OCI-M2 (cell line): Measurements from ENCODE around the gene RPRD1A.
"Not testable (repeated sequence)": the region's sequence is repeated elsewhere in the genome, so short reads cannot be mapped to it uniquely, and the experiment has no call there.

Experiments
- DNase-seq: peaks from one replicate; lab custom pipeline; 2025; ENCODE audit not compliant: unreplicated experiment; lab: John Stamatoyannopoulos, UW

Gene RPRD1A

DNA sequence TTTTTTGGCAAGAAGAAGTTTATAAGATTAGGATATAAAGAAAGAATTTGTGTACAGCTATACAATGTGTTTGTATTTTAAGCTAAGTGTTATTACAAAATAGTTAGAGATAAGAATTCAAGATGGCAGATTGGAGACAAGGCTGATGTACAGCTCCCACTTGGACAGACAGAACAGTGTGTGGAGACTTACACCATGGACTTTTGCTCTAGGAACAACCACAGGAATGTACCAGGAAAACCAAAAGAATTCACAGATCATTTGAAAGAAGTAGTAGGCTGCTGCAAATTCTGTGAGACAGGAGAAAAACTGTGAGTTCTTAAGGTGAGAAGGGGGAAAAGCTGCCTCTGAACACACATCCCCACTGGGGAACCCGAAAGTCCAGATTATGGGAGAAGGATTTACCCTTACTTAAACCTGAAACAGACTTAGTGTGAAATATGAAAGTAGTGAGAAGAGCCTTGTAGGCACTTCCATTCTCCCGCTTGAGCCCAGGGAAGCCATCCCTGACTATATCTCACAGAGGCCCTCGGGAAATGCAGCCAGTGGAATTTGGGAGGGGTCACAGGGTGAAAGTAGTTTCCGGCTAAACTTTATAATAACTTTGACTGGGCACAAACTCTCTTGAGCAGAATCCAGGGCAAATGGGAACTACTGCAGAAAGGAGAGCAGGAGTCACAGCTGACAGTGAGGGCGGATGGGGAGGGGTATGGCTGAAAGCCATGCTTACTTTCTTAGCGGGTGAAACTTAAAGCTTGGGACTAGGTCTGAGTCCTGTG lies 11.6 kb upstream of the RPRD1A start:
- DNase-seq, result no peak

DNA sequence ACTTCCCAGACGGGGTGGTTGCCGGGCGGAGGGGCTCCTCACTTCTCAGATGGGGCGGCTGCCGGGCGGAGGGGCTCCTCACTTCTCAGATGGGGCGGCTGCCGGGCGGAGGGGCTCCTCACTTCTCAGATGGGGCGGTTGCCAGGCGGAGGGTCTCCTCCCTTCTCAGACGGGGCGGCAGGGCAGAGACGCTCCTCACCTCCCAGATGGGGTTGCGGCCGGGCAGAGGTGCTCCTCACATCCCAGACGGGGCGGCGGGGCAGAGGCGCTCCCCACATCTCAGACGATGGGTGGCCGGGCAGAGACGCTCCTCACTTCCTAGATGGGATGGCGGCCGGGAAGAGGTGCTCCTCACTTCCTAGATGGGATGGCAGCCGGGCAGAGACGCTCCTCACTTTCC lies 10.4 kb upstream of the RPRD1A start:
- DNase-seq, result not testable (repeated sequence)

DNA sequence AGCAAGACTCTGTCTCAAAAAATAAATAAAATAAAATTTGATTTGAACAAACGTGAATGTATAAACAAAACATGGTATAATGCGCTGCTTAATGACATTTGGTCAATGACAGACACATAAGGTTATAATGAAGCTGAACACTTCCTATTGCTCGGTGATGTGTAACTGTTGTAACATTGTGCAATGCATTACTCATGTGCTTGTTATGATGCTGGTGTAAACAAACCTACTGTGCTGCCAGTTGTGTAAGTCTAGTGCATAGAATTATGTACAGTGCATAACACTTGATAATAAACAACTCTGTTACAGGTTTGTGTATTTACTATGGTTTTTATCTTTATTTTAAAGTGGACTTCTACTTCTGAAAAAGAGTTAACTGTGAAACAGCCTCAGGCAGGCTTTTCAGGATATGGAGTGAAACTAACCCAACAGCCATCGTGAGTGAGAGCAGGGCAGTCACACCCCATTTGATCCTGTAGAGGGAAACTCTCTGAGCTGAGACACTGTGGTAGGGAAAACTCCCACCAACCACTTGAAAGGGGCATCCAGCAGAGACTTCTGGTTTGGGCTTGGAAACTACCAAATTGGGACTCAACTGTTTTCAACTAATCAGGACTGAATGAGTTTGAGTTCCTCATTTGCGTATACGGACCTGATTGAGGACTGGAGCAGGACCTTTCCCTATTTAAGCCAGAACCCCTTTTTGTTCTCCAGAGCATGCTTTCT lies 8.7 kb upstream of the RPRD1A start:
- DNase-seq, result no peak

DNA sequence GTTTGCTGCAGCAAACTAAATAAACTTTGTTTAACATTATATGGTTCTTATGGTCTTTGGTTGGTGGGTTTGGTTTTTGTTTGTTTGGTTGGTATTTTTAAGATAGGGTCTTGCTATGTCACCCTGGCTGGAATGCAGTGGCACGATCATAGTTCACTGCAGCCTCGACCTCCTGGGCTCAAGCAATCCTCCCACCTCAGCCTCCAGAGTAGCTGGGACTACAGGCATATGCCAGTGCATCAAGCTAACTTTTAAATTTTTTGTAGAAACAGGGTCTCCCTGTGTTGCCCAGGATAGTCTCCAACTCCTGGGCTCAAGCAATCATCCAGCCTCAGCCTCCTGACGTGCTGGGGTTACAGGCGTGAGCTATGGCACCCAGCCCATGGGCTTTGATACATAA lies 7.1 kb upstream of the RPRD1A start:
- no peak for DNase-seq

DNA sequence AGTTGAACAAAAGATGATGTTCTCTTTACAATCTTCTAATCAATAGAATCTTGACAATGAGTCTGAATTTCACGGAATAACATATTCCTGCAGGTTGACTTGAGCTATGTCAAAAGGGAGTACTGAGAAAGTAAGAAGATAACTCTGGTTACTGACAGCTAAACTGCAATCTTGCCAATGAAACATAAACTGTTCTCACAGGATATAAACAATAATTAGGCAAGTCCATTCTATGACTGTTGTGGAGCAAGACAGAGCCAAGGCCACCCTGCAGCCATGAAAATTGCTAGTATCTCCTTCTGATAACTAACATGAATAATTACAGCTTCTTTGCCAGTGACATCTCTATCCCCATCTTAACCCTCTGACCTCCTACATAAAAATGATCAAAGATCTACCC lies 6.3 kb upstream of the RPRD1A start:
- DNase-seq, result no peak

DNA sequence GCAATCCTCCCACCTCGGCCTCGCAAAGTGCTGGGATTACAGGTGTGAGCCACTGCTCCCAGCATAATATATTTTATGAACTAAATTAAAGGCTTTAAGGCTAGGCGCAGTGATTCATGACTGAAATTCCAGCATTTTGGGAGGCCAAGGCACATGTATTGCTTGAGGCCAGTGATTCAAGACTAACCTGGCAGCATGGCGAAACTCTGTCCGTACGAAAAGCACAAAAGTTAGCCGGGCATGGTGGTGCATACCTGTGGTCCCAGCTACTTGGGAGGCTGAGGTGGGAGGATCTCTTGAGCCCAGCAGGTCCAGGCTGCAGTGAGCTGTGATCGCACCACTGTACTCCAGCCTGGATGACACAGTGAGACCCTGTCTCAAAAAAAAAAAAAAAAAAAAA lies 5.0 kb upstream of the RPRD1A start:
- DNase-seq, result not testable (repeated sequence)

DNA sequence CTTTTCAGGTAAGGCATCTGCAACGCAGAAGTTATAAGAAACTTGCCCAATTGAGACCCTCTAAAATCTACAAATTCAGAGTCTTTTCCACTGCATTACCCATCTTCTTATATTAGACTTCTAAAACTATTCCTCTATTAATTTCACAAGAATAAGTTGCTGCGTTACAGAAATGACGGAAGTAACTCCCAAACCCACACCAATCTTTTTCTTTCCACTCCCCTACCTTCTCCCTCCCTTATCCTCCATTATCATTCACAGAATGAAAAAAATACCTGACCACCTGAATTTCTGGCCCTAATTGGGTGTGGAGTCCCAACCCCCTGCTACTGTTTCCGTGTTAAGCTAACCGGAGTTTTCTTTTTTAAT lies 689 bp downstream of the RPRD1A start:
- no peak for DNase-seq

DNA sequence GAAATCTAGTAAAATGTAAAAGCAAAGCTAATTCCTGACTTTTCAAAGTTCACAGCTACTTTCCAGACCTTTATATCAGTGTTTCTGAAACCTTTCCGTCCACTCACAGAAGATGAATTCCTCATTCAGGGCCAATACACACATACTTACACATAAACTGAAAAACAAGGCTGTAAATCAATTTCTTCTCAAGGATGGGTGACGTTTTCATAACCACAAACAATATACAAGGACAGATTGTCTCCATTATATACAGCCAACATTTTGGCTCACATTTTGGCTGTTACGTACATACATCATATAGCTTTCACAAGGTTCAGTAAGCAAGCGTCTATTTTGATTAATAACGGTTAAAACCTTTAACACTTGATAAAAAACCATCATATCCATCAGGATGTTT lies 1.4 kb downstream of the RPRD1A start:
- no peak for DNase-seq

DNA sequence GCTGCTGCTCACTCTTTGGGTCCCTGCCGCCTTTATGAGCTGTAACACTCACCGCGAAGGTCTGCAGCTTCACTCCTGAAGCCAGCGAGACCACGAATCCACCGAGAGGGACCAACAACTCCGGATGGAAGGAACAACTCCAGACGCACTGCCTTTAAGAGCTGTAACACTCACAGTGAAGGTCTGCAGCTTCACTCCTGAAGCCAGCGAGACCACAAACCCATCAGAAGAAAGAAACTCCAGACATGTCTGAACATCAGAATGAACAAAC lies 2.6 kb downstream of the RPRD1A start:
- not testable (repeated sequence) for DNase-seq

DNA sequence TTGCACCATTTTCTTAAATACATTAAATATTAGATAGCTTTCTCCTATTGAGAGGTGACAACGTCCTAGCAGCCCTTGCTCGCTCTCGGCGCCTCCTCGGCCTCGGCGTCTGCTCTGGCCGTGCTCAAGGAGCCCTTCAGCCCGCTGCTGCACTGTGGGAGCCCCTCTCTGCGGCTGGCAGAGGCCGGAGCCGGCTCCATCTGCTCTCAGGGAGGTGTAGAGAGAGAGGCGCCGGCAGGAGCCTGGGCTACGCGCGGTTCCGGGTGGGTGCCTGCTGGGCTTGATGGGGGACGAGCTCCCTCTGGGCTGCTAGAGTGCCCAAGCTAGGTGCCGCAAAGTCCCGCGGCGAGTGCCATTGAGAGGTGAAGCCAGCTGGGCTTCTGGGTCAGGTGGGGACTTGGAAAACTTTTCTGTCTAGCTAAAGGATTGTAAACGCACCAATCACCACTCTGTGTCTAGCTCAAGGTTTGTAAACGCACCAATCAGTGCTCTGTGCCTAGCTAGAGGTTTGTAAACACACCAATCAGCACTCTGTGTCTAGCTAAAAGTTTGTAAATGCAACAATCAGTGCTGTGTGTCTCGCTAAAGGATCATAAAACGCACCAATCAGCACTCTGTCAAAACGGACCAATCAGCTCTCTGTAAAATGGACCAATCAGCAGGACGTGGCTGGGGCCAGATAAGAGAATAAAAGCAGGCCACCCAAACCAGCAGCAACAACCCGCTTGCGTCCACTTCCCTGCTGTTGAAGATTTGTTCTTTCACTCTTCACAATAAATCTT lies 3.1 kb downstream of the RPRD1A start:
- DNase-seq, result no peak

DNA sequence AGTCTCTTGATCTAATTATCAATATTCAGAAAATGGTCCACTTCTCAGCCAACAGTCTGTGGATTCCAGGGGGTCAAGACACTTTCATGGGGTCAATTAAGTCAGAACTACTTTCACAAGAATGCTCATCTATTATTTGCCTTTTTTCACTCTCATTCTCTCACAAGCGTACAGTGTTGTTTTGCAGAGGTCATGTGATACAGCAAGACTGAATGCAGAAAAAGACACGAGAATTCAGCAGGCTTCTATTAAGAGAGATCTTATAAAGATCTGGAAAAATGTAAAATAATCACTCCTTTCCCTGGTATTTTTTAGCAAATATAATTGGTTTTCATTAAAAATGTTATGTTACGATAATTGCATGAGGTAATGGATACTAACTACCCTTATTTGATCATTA lies 8.7 kb downstream of the RPRD1A start:
- no peak for DNase-seq

DNA sequence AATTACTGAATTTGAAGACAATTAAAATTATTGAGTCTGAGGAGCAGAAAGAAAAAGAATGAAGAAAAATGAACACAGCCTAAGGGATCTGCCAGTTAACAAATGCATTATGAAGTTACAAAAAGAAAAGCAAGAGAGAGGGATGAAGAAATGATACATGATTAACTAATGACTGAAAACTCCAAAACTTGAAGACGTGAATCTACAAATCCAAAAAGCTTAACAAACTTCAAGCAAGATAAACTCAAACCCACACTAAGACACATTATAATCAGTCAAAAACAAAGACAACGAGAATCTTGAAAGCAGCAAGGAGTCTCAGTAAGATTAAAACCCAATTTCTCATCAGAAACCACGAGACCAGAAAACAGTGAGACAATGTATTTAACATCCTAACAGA lies 15.6 kb downstream of the RPRD1A start:
- DNase-seq, result no peak

DNA sequence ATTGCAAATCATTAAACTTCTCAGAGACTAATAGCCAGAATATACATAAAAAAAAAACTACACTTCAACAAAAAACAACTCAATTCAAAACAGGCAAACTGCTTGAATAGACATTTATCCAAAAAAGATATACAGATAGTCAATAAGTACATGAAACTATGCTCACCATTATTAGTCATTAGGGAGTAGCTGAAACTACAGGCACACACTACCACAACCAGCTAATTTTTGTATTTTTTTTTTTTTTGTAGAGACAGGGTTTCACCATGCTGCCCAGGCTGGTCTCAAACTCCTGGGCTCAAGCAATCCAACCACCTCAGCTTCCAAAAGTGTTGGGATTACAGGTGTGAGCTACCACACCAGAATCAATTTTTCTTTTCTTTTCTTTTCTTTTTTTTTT lies 16.9 kb downstream of the RPRD1A start:
- DNase-seq, result no peak

DNA sequence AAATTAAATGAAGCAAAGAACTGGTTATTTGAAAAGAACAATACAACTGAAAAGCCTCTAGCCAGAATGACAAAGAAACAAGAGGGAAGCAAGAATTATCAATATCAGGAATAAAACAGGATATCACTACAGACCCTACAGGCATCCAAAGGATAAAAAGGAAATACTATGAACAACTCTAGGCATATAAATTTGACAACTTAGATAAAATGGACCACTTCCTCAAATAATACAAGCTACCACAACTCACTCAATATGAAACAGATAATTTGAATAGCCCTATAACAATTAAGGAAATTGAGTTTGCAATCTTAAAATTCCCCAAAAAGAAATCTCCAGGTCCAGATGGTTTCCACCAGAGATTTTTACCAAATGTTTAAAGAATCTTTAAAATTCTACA lies 19.8 kb downstream of the RPRD1A start:
- DNase-seq, result no peak

DNA sequence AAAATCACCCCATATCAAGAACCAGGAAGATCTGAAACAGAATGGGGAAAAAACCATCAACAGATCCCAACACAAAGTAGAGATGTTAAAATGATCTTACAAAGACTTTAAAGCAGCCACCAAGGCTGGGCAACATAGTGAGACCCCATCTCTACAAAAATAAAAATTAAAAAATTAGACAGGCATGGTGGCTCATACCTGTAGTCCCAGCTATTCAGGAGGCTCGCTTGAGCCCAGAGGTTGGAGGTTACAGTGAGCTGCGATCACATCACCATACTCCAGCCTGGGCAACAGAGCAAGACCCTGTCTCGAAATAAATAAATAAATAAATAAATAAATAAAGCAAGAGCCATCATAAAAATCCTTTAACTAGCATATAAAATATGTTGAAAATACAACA lies 20.5 kb downstream of the RPRD1A start:
- no peak for DNase-seq

DNA sequence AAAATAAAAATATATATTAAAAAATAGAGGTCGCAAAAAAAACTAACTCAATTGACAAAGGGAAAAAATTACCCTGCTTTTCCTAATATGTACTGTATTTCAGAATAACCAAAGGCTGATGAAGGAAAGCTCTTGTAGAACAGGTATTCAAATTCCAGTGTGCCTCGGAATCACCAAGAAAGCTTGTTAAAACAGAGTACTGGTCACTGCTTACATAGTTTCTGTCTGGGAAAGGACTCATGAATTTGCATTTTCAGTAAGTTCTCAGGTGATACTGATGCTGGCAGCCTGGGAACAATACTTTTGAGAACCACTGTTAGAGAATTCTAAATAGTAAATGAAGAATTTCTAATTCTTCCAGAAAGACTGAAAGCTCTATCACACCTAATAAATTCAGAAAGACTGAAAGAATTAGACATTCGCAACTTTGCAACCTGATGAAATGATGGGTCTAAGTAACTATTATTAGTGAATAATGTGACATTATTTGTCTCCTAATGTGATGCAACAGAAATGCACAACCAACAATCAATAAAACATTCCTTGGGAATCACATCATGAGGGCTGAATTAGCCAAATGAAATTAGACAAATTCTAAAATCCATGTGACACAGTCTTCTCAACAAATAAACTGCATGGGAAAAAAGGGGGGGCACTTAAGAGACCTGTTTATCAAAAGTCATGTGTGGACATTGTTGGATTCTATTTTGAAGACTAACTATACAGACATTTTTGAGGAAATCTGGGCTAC lies 21.9 kb downstream of the RPRD1A start:
- no peak for DNase-seq

DNA sequence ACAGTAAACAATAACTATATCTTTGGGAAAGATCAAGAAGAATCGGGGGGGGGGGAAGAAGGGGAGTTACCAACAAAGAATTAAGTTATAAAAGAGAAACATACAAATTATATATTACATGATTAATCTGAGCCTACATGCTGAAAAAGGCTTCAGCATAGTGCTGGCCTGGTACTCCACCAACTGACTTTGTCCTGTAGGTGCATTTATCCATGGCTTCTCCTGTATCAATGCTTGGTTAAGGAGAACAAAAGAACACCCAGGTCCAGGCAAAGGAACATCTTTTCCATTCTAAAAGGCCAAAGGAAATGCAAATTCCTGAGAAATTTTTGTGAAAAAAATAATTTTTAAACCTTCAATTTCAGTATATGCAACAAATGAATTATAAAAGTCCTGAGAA lies 24.2 kb downstream of the RPRD1A start:
- DNase-seq, result no peak

DNA sequence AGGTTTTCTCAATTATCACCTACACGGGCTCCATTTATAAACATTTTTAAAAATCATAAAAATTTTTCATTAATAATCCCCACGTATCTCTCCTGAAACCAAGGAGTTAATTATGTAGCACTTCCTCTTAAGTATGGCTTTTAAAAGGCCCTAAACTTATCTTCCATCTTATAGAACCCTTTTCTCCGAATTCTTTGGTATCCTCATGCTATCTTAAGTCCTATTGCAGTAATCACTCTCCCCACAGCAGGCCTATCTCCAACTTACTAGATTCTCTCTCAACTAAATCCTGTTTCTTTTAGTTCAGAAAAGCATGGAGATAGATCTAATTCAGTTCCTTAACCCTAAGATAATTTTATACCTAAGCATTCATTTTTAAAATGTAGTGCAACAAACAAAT lies 26.2 kb downstream of the RPRD1A start:
- DNase-seq, result no peak

DNA sequence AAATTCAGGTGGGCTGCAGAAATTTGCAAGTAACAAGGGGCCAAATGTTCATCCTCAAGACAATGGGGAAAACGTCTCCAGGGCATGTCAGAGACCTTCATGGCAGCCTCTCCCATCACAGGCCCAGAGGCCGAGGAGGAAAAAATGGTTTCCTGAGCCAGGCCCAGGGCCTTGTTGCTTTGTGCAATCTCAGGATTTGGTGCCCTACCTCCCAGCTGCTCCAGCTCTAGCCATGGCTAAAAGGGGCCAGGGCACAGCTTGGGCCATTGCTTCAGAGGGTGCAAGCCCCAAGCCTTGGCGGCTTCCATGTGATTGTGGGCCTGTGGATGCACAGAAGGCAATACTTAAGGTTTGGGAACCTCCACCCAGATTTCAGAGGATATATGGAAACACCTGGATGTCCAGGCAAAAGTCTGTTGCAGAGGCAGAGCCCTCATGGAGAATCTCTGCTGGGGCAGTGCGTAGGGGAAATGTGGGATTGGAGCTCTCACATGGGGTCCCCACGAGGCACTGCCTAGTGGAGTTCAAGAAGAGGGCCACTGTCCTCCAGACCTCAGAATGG lies 29.2 kb downstream of the RPRD1A start:
- DNase-seq, result no peak

DNA sequence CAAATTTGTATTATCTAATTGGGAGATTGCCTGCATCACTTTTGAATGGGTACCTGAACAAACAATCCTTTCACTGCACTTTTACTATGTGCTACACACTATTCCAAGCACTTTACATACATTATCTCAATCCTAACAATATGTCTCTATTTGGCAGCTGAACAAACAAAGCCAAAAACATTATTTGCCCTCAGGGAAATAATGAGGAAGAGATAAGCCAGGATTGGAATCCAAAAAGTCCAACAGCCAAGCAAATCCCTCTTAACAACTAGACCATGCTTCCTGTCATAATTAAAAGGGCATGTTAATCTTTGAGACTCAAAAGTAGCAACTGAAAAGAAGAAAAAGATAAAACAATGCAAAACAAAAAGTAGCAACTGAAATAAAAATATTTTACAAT lies 32.1 kb downstream of the RPRD1A start:
- DNase-seq, result no peak

DNA sequence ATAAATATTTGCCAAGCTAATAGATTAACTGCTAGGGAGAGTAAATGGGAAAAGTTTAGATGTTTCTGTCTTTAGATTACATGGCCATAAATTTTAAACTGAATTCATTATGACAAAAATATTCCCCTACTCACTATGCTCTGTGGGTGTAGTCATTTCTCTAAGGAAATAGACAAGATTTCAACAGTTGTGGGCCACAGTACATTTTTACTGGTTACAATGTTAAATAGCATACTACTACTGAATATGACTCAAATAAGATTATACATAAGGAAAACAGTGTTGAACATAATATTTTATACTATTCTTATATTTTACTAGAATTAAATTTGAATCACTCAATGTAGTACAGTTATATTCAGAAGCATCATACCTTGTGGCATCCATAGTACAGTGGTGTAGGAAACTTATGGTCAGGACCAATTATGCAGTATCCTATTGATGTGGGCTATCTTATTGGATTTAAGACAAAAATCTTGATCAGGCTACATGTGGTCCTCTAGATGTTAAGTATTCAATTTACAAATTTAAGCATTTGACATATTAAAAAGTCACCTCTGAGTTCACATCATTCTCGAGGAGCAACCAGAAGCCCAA lies 33.0 kb downstream of the RPRD1A start:
- no peak for DNase-seq
